ENCODE results near the gene NCBP1. TPM values are rescaled to one million over a fixed set of nuclear protein-coding genes. Genes with fewer than 3 reads are reported as not detected.

The NCBP1 gene
- total and polyA plus RNA-seq, 2 of the 4 experiments (the other 2 are of a cell fraction): 17.8 to 46.4 TPM

DNA sequence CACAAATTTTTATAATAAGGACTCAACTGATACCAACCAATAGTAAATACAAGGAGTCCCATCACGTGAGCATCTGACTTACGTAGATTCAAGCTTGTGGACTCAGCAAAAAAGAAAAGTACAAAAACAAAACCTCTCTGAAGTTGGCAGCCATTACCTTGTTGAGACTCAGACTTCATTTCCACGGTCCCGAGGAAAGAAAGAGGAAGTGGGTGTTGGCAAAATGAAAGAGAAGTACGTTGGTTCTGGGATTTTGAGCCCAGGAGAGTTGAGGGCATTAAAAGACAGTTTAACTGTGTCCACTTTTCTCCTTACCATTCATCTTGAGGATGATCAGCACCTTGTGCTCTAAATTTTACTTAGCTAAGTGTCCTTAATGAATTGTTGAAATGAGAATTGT is 26.7 kb downstream of the NCBP1 start:
- in situ Hi-C loops (cut with MboI; ENCODE audit: low sequenced_read_pairs): no loop called here
- BruUV-seq (replicated peaks): no TSS peak
- dilution Hi-C loops (cut with HindIII; ENCODE audit: low sequenced_read_pairs, unreplicated experiment): no loop called here

More for the DNA sequence above, 26.7 kb downstream of the NCBP1 start:
- Histone ChIP-seq H3K36me3 (ENCODE audit: control insufficient read depth, insufficient read depth, low read length) (peaks cover 43% of the 10 kb centered on the region), H4K8ac (ENCODE audit: low read depth in 2 of 2, low read length in 2 of 2) (peak overlapping the region in 1 of 2 experiments; percentile 81; a peak in 2 of 4 replicates), H4K5ac (ENCODE audit: low read depth, low read length) (peak overlapping the region; percentile 81), H4K20me1 (ENCODE audit: insufficient read depth, low read length) (no peaks in the 10 kb centered on the region), H3K4me3 (ENCODE audit: insufficient read depth, low read depth, low read length) (no peak overlapping the region), H3K4me1 (ENCODE audit: control insufficient read depth, insufficient read depth, low read length) (peaks cover 4% of the 10 kb centered on the region), H3K9ac (ENCODE audit: low read depth, low read length) (no peak overlapping the region), H2BK120ac (ENCODE audit: low read depth, low read length) (peak overlapping the region; percentile 67), H2AK5ac (ENCODE audit: low read depth, low read length) (peak overlapping the region; percentile 0; the same call in 1 of the 2 replicates), H3K18ac (ENCODE audit: low read depth, low read length) (peak overlapping the region; percentile 83; the same call in 1 of the 2 replicates), H4K91ac (ENCODE audit: insufficient read depth, low read depth, low read length) (no peak overlapping the region), H3K9me3 (ENCODE audit: control insufficient read depth, insufficient read depth, low read length) (no peaks in the 10 kb centered on the region), H3K4ac (ENCODE audit: low read depth, low read length) (peak overlapping the region; percentile 55; the same call in 1 of the 2 replicates), H3K79me1 (ENCODE audit: low read depth in 1 of 2, low read length in 2 of 2) (peaks cover 18 to 19% of the 10 kb centered on the region in 2 experiments), H2BK20ac (ENCODE audit: low read depth, low read length) (peak overlapping the region; percentile 65), H3K27me3 (ENCODE audit: control insufficient read depth, insufficient read depth, low read length) (no peaks in the 10 kb centered on the region), H3K27ac (ENCODE audit: insufficient read depth, low read length) (peak overlapping the region; percentile 98), H2BK5ac (ENCODE audit: low read depth, low read length, poor library complexity, severe bottlenecking) (peak overlapping the region; percentile 89), H2AK9ac (replicated peaks; ENCODE audit: low read depth, low read length, poor library complexity) (no peak overlapping the region), H2BK15ac (ENCODE audit: low read depth, low read length) (peak overlapping the region; percentile 37; the same call in 1 of the 3 replicates), H2AFZ (replicated peaks; ENCODE audit: low read length, poor library complexity) (no peak overlapping the region), H3K4me2 (ENCODE audit: low read depth, low read length) (peak overlapping the region; percentile 37; the same call in 1 of the 2 replicates), H3K14ac (replicated peaks; ENCODE audit: low read depth, low read length) (peak overlapping the region; percentile 74; the same call in 1 of the 2 replicates), H3K23ac (ENCODE audit: low read depth, low read length) (peak overlapping the region; percentile 48; the same call in 1 of the 2 replicates), H3K56ac (ENCODE audit: extremely low read depth, insufficient read depth, low read length) (no peak overlapping the region), H3K9me1 (ENCODE audit: insufficient read depth, low read length) (peaks cover 4% of the 10 kb centered on the region; the same call in 1 of the 2 replicates)
- ChIA-PET POLR2A (ENCODE audit: unreplicated experiment) (no interaction called here), CTCF (interaction anchor here (0.9 to 1.3 kb wide), 2 partner anchors 19 to 22 kb away, joined by 3 read pairs; no protein-coding TSS in a partner anchor)
- ATAC-seq (ENCODE audit: low read depth) (no peak), DNase-seq (no peak)
- intact Hi-C loops (cut with micrococcal nuclease): no loop called here
- no CpG with 5 or more reads among the region's 5 CpGs for WGBS, 2 experiments (ENCODE audit: extremely low coverage in 2 of 2, insufficient read length in 1 of 2)
- TF ChIP-seq, protein P1, sequence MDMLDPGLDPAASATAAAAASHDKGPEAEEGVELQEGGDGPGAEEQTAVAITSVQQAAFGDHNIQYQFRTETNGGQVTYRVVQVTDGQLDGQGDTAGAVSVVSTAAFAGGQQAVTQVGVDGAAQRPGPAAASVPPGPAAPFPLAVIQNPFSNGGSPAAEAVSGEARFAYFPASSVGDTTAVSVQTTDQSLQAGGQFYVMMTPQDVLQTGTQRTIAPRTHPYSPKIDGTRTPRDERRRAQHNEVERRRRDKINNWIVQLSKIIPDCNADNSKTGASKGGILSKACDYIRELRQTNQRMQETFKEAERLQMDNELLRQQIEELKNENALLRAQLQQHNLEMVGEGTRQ (IDR thresholded peaks at IDR 0.05; ENCODE audit: low read depth, low read length): no peak
- TF ChIP-seq MAFK (IDR thresholded peaks at IDR 0.05; ENCODE audit: low read depth, low read length): no peak
- no peak for TF ChIP-seq RCOR1 (IDR thresholded peaks at IDR 0.05; ENCODE audit: insufficient replicate concordance, low read length)
- TF ChIP-seq RAD21 (IDR thresholded peaks at IDR 0.05; ENCODE audit: low read length): no peak
- TF ChIP-seq, protein P2, sequence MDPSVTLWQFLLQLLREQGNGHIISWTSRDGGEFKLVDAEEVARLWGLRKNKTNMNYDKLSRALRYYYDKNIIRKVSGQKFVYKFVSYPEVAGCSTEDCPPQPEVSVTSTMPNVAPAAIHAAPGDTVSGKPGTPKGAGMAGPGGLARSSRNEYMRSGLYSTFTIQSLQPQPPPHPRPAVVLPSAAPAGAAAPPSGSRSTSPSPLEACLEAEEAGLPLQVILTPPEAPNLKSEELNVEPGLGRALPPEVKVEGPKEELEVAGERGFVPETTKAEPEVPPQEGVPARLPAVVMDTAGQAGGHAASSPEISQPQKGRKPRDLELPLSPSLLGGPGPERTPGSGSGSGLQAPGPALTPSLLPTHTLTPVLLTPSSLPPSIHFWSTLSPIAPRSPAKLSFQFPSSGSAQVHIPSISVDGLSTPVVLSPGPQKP (IDR thresholded peaks at IDR 0.05; ENCODE audit: borderline replicate concordance, low read depth, low read length): no peak
- no peak for TF ChIP-seq NFE2L2 (IDR thresholded peaks at IDR 0.05; ENCODE audit: low read depth, low read length)
- TF ChIP-seq FOS (IDR thresholded peaks at IDR 0.05; ENCODE audit: low read depth, low read length): no peak
- TF ChIP-seq CEBPB (IDR thresholded peaks at IDR 0.05; ENCODE audit: low read depth, low read length): no peak
- no peak for TF ChIP-seq SMC3 (IDR thresholded peaks at IDR 0.05; ENCODE audit: low read depth, low read length)
- TF ChIP-seq BHLHE40 (IDR thresholded peaks at IDR 0.05; ENCODE audit: low read depth, low read length): no peak
- TF ChIP-seq CHD1 (IDR thresholded peaks at IDR 0.05; ENCODE audit: low read depth, low read length): no peak
- TF ChIP-seq, protein P3, sequence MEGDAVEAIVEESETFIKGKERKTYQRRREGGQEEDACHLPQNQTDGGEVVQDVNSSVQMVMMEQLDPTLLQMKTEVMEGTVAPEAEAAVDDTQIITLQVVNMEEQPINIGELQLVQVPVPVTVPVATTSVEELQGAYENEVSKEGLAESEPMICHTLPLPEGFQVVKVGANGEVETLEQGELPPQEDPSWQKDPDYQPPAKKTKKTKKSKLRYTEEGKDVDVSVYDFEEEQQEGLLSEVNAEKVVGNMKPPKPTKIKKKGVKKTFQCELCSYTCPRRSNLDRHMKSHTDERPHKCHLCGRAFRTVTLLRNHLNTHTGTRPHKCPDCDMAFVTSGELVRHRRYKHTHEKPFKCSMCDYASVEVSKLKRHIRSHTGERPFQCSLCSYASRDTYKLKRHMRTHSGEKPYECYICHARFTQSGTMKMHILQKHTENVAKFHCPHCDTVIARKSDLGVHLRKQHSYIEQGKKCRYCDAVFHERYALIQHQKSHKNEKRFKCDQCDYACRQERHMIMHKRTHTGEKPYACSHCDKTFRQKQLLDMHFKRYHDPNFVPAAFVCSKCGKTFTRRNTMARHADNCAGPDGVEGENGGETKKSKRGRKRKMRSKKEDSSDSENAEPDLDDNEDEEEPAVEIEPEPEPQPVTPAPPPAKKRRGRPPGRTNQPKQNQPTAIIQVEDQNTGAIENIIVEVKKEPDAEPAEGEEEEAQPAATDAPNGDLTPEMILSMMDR (conservative IDR thresholded peaks at IDR 0.05; ENCODE audit: low read depth, low read length): no peak
- no peak for TF ChIP-seq MXI1 (IDR thresholded peaks at IDR 0.05; ENCODE audit: borderline replicate concordance, low read depth, low read length)
- no peak for TF ChIP-seq POLR2A (IDR thresholded peaks at IDR 0.05; ENCODE audit: low read depth, low read length)
- TF ChIP-seq MAZ (IDR thresholded peaks at IDR 0.05; ENCODE audit: borderline replicate concordance, low read depth, low read length): no peak
- TF ChIP-seq RFX5 (IDR thresholded peaks at IDR 0.05; ENCODE audit: low read depth, low read length): no peak
